NT2/D1 (cell line): ENCODE results near the gene COL23A1.

Experiments used
- SUZ12 ChIP-seq: IDR thresholded peaks from 2 replicates; pipeline ENCODE4 v1.6.1; 2011; ENCODE audit not compliant: insufficient read length, insufficient read depth; ENCODE audit errors: extremely low read depth
- ZNF274 ChIP-seq: IDR thresholded peaks from 2 replicates; pipeline ENCODE4 v1.6.1; 2011; ENCODE audit warnings: mild to moderate bottlenecking, low read depth, low read length

GRCh38 chr5:178281331-178281730 lies 308.9 kb downstream of the COL23A1 start:
- TF ChIP-seq ZNF274: no peak
- TF ChIP-seq SUZ12: no peak
